Metanephros (tissue), 2 donors: ENCODE results near the gene SNRPD1. TPM values are rescaled to one million over a fixed set of nuclear protein-coding genes. Genes with fewer than 3 reads are reported as not detected.

Experiments
- small RNA-seq: library from RNA; depleted of rRNA; stranded (forward); fragments of <200 nt; gene quantifications from one replicate; pipeline ENCODE3, GENCODE V24; 2014; ENCODE audit warnings: low replicate concordance
- total RNA-seq: library from RNA; depleted of rRNA; stranded (reverse); fragments of >200 nt; gene quantifications from one replicate; pipeline ENCODE4 v1.2.3, GENCODE V29; 2014

Gene SNRPD1
- total RNA-seq, result 36.4 TPM

GRCh38 chr18:21612125-21613039 lies at the start of gene SNRPD1:
SNRPD1 (plus strand) TSS chr18:21612314; CDS start chr18:21612430, 116 bp downstream.

GRCh38 chr18:21600526-21601410 lies 11.3 kb upstream of the SNRPD1 start, which contains the start of gene ESCO1:
ESCO1 (minus strand) TSS chr18:21600704; CDS start chr18:21574843, 25,861 bp downstream.

Small RNA genes lying within 50 kb of the gene (small RNA-seq; reads per million reads assigned to genes)
- not detected for gene MIR320C1

Other genes with a start within 250 kb of the SNRPD1 start
- gene ESCO1, start 11.6 kb upstream of the SNRPD1 start, total RNA-seq, result 16.4 TPM
- 19.7 TPM for gene ABHD3, start 92.5 kb downstream of the SNRPD1 start, total RNA-seq
- 53.2 TPM for gene MIB1, start 128.5 kb downstream of the SNRPD1 start, total RNA-seq